Neural progenitor cell (in vitro differentiated cells): ENCODE measurements around the gene S100A4.

Experiments used
- EZH2 ChIP-seq: fragments of 200-600 bp; sonication (generic); IDR thresholded peaks from 2 replicates; pipeline ENCODE4 v1.6.1; 2017; ENCODE audit warnings: antibody characterized with exemption, mild to moderate bottlenecking, moderate library complexity
- EZH2phosphoT487 ChIP-seq: fragments of 200-600 bp; sonication (generic); IDR thresholded peaks from 2 replicates; pipeline ENCODE4 v1.6.1; 2017; ENCODE audit warnings: antibody characterized with exemption
- TF ChIP-seq, protein P1 (sequence below): fragments of 200-600 bp; sonication (generic); IDR thresholded peaks from 2 replicates; pipeline ENCODE4 v1.5.1; 2017; ENCODE audit warnings: antibody characterized with exemption, mild to moderate bottlenecking

DNA sequence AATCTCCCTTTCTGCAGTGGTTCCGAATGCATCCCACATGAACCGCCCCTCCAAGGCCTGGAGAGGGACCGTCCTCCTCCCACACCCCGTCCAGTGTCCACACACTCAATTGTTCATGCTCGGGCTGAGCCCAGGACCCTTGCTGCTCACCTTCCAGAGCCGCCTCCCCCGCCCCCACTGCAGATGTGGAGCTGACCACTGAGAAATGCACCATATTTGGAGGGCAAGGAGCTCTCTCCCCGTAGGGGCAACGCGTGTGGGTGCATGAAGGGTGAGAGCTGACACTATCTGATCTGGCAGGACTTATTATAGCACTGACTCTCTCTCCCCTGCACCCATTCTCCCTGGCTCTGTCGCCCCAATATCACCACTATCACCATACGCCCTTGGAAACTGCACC lies 7.5 kb upstream of the S100A4 start:
- TF ChIP-seq, protein P1, sequence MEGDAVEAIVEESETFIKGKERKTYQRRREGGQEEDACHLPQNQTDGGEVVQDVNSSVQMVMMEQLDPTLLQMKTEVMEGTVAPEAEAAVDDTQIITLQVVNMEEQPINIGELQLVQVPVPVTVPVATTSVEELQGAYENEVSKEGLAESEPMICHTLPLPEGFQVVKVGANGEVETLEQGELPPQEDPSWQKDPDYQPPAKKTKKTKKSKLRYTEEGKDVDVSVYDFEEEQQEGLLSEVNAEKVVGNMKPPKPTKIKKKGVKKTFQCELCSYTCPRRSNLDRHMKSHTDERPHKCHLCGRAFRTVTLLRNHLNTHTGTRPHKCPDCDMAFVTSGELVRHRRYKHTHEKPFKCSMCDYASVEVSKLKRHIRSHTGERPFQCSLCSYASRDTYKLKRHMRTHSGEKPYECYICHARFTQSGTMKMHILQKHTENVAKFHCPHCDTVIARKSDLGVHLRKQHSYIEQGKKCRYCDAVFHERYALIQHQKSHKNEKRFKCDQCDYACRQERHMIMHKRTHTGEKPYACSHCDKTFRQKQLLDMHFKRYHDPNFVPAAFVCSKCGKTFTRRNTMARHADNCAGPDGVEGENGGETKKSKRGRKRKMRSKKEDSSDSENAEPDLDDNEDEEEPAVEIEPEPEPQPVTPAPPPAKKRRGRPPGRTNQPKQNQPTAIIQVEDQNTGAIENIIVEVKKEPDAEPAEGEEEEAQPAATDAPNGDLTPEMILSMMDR = no peak
- TF ChIP-seq EZH2phosphoT487 = no peak
- no peak for TF ChIP-seq EZH2
